GM21423 (cell line): ENCODE results near the gene TRIO.
"Not testable (repeated sequence)": the region's sequence is repeated elsewhere in the genome, so short reads cannot be mapped to it uniquely, and the experiment has no call there.

Source experiments
- ATAC-seq: cut with Tn5 transposase; IDR thresholded peaks from one replicate; pipeline ENCODE4 v1.9.1; 2021; ENCODE audit warnings: mild to moderate bottlenecking, moderate library complexity; ENCODE audit not compliant: unreplicated experiment

TRIO gene

DNA sequence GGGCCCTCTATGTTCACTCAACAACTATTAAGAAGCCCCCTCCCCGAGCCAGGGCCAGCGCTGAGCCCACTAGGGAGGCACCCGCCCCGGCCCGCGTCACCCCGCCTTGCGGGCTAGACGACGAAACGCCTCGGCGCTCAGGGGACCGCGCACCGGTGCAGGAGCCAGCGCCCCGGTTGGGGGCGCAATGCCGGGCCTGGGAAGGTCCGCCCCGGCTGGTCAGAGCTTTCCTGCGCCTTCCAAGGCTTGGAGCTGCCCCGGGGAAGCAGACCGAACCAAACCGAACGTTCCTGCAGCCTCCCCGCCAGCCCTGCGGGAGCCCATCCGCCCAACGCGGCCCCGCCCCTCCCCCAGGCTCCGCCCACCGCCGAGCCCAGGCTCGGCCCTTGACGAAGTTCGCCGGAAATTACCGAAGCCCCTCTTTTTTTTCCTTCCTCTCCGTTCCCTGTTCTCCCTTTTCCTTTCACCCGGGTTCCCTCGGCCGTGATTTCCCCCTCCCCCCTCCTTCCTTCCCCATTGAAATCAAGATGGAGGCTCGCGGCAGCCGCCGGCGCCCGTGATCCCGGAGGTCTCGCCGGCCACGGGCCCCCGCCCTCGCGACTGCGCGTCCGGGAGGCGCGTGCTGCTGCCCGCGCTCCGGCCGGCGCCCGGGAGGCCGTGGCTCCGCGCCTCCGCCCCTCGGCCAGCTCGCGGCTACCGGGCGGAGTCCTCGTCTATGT, at the start of gene TRIO:
TRIO (plus strand) TSS at position 516 of the 719 bp plus-strand sequence. CDS start 384 bp downstream, outside the sequence.
- peak; percentile 36 for ATAC-seq

DNA sequence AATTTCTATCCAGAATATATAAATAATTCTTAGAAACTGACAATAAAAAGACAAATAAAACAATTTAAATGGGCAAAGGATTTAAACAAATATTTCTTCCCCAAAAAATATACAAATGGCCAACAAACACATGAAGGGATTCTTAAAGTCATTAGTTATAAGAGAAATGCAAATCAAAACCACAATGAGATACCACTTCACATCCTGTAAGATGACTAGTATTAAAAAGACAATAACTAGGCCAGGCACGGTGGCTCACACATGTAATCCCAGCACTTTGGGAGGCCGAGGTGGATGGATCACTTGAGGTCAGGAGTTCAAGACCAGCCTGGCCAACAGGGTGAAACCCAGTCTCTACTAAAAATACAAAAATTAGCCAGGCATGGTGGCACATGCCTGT, 45.8 kb upstream of the TRIO start:
- ATAC-seq = not testable (repeated sequence)

DNA sequence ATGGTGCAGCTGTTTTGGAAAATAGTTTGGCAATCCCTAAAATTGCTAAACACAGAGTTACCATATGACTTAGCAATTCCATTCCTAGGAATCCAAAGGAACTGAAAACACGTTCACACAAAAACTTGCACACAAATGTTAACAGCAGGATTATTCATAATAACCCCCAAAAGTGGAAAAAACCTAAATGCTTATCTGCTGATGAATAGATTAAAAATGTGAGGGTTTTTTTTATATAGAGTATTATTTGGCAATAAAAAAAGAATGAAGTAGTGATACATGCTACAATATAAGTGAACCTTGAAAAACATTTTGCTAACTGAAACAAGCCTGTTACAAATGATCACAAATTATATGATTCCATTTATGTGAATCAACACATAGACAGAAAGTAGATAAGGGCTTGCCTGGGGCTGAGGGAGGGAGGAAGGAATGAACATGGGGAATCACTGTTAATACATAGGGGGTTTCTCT, 45.1 kb upstream of the TRIO start:
- ATAC-seq = no peak

DNA sequence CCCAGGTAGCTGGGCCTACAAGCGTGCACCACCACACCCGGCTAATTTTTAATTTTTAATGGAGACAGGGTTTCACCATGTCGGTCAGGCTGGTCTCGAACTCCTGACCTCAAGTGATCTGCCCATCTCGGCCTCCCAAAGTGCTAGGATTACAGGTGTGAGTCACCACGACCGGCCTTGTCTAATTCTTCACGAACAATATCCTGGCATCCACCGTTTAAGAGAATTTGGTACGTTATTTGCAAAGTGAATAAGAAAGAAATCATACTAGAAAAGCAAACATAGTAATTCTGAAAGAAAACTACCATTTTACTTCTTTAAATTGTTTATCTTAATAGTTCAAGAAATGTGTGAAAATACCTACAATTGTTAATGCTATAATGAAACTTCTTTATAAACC, 42.9 kb upstream of the TRIO start:
- ATAC-seq = no peak

DNA sequence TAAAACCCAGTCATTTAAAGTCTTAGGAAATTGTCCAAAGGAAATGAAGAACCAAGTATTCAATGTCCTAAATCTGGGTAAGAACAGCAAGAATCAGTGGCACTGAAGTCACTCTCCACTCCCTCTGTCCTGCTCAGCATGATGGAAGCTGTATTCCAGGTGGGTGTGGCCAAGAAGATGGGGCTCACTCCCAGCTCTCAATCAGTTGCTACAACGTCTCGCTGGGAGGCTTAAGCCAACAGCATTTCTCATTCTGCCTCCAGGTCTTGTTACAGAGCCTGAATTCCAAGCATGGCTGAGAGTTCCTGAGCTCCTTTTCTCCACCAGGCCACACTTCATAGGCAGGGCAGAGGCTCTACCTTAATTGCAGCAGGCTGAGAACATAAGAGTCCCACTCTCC, 41.2 kb upstream of the TRIO start:
- ATAC-seq = no peak

DNA sequence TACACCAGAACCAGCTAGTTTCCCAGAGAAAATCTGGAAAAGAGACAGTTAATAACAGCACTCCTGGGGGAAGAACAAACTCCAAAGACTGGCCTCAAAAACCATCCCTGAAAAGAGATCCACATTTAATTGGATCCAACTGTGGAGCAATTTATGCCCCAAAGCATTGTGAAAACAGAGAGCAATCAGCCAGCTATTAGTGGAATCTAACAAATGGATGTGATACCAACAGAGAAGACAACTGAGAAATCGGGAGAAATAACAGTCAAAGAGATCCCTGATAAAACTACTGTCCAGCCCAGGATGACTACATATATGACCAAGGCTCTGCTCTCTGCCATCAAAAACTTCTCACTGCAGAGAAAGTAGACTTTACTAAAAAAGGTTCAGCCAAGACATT, 40.5 kb upstream of the TRIO start:
- ATAC-seq = no peak

DNA sequence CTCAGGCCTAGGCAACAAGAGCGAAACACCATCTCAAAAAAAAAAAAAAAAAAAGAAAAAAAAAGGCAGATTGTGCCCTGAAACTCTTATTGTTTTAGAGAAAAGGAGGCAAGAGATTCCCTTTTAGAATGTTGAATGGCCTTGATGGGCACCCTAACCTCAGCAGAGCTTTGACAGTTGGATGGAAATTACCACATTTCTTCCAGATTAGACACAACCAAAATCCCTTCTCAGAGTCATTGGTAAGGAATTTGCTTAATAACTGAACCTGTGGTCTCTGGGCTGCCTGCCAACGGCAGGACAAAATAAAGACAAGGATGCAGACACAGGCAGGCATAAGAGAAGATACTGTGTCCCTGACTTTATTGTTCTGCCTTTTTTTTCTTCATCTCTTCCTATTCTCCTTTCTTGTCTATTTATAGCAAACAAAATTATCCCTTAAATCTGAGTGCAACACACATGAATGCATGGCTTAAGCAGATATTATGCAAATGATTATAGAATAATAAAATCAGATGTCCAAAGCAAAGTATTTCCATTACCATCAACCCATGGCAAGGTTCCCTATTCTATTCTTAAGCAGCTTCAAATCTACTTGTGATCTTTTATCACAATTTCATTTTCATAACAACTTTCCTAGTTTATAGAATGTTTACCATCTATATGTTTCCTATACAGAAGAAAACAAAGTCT, 37.3 kb upstream of the TRIO start:
- no peak for ATAC-seq

DNA sequence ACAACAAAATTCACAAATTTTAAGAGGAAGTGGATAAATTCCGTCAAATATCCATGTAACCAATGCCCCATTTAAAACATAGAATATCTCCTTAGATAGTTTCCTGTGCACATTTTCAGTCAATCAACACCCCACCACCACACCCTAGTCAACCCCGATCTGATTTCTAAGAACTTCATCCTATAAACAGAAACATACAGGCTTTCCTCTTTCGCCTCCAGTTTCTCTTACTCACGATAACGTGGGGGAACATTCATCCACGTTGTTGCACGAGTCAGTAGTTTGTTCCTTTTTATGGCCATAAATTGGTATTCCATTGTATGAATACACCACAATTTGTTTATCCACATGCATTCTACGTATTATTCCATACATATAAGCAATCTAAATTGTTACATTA, 35.6 kb upstream of the TRIO start:
- no peak for ATAC-seq

DNA sequence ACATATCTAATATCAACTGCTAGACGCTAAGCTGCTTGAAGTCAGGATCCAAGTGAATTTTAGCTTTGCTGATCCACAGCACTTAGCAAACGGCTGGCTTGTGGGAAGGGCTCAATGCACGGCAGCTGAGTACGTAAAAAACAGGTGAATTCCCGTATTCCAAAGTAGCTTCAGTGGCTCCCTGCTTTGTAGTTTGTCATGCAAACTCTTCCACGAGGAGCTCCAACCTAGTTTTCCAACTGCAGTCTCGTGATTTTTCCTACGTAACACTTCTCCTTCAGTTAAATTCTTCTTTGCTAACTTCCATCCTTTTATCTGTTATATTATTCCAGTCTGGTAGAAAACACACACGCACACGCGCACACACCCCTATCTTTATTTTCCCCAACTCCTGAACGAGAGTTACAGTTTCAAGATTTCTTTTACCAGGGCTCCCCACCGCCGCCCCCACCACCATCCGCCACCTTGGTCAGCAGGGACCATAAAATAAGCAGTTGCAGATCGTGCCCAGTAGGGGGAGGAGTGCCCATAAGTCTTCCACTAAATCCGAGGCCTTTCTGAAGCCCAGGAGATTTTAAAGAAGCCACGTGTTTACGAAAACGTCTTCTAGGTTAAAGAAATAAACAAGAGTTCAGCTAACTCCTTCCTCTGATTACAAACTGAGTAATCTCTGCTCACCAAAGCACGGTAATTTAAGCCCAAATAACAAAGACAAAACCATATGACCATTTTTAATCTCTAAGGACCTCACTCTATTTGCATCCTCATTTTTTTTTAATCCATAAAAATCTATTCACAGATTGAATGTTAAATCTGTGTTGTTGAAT, 34.8 kb upstream of the TRIO start:
- peak; percentile 78 for ATAC-seq

DNA sequence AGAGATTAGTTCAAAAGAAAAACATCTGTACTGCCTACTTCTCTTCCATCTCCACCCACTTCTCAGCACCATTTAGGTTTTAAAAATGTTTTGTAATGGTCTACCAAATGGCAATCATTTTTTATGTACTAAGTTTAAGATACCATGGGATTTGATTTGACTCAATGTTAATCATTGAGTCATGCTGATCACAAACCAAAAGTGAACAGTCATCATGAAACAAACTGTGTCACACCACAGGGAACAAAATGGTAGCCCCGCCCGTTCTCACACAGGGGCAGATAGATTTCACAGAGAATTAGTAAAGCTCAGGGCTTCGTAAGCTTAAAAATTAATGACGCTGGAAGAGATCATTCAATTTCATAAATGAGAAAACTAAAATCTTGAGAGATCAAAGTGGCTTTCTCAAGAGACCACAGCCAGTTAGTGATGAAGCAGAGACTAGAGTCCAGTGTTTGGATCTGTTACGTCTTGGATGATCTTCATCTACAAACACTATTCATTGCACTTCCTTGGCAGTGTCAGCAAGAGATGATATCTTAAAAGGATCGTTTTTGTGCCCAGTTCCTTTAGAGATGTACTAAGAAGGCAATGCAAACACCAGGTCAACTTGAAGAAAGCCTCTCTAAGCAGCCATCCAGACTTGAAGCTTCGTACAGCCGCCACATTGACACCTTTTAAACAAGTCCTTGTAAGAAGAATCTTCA, 33.9 kb upstream of the TRIO start:
- peak; percentile 89 for ATAC-seq

DNA sequence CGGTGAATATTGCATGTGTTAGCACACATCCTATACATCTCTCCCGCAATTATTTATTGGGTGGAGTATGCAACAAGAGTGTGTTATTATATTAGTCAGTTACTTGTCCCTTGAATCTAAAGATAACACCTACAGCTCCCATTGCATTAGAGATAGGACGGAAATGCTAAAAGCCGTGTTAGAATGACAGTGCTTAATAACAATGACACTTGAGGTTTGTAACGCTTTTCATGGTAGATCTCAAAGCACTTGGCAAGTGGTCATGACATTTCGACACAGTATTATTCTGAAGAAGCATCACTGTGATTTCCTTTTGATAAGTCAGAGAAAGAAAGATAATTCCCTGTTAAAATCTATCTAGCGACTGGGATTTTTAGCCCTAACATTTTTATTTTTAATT, 33.4 kb upstream of the TRIO start:
- no peak for ATAC-seq

DNA sequence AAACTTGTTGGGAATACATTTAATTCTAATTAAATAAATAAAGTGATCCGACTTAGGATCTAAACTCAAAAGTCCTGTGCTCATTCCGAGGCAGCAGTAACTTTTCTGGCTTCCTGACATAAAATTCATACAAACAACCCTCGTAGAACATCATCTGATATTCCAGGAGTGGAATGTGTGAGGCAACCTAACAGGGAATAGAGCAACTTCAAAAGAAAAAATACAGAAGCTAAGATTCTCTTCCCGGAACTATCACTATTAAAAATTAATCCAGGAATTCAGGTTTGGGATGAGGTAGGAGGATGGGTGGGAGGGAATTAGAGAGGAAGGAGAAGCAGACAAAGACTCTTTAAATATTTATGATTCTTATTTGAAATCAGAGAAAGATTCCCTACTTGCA, 32.9 kb upstream of the TRIO start:
- no peak for ATAC-seq

DNA sequence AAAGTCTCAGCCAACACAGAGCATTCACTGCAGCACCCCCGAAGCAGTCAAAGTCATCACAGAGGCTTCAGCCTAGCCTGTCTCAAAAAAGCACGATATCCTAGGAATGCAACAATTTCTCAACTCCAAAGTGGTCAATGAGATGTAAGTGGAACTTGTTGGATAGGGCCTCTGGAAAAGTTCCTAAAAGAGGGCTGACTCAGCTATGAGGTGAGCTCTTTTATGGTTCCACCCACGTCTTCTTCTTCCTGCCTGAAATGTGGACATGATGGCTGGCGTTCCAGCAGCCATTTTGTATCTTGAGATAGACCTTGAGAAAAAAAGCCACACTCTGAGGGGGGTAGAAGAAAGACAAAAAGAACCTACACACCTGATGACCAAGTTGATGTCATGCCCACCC, 32.5 kb upstream of the TRIO start:
- no peak for ATAC-seq

DNA sequence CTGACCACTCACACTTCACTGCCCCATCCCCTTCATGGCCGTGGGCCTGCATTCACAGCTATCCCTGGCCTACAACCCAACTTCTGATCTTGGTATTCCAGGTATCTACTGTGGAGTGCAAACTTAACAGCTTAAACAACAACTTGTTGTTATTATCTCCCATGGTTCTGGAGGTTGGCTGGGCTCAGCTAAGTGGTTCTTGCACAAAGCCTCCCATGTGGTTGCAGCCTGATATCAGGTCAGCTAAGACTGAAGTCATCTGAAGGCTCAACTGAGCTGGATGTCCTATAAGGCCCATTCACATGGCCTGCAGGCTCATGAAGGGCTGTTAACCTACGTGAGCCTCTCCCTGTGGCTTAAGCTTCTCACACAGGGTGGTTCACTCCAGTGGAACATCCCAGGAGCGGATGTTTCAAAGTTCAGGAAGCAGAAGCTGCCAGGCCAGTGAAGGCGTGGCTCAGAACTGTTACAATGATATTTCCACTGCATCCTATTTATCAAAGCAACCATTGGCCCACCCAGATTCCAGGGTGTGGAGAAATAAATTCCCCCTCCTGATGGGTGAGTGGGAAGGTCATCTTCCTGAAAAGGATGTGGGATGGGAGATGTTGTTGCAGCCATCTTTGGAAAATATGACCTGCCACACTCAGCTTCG, 30.0 kb upstream of the TRIO start:
- ATAC-seq = no peak

DNA sequence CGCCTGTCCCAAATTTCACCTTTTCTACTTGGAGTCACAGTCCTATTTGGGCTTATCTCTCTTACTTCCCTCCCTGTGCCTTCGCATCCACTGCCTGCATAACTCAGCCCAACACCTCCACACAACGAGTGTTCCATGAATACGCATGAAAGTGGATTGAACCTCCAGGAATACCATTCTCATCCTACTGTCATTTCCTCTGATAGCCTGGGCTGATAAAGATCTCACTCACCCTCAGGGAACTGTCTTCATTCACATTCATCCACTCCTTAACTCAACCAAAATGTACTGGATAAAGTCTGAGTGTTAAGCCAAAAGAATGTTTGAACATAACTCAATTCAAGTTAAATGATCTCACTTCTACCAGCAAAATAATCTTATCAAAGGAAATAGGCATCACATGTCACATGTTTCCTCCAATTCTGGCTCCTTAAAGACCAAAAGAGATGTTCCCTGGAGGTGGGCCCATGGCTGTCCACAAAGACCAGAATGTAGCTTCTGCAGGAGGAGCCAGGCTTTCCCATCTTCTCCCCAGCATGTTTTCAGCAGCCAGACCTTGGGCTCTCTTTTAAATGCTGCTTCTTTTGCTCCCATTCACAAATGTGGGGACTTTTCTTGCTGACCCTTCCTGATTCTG, 28.4 kb upstream of the TRIO start:
- ATAC-seq = no peak

DNA sequence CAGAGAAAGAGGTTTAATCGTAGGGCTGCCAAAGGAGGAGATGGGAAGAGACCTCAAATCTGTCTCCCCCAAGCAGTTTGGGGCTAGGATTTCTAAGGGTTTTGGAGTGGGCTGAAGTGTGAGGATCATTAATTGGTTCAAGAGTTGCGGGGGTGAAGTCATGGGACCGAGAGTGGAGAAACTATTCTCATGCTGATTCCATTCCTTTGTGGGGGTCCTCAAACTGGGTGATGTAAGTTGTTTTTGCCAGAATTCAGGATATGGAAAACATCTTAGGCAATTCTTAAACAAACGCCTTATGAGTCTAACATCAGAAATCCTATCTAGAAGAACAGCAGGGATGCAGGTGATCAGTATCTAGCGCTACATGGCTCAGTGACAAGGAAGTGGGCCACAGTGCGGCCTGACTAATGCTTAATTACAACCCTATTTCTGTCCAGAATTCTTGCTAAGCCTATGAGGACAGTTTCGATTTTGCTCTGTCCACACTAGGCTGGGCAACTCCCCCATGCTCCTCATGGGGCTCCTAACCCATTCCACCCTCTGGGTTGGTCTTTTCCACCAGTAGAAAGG, 27.7 kb upstream of the TRIO start:
- ATAC-seq = no peak

DNA sequence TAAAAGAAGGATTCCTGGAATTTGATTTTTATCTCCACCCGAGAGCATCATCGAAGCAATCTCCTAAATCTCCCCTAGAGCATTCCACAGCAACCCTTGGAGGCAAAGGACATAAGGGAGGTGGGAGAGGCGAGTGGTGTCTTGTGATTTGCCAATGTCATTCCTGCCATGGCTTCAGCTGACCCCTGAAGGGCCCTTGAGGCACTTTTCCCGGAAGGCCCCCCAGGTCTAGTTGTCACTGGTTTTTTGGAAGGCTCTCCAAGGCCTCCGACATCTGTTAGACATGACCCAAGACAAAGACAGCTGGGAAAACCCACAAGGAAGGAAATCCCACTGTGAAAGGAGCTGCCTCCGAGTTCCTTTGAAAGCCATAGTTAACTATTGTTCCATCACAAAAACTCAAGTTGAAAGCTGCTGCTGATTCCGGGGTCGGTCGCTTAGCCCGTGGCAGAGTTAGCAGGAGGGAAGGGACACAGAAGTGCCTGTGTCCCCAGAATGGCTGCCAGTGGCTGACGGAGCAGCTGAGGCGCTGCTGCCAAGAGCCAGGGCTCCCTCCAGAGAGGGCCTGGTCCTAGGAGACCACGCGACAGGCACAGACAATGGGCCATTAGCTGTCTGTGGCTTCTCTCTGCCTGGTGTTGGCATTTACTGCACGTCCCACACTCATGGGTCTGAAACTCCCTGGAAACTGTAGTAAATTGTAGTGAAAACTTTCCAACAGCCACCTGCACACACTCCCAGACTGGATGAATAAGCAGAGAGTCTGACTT, 24.4 kb upstream of the TRIO start:
- ATAC-seq = no peak

DNA sequence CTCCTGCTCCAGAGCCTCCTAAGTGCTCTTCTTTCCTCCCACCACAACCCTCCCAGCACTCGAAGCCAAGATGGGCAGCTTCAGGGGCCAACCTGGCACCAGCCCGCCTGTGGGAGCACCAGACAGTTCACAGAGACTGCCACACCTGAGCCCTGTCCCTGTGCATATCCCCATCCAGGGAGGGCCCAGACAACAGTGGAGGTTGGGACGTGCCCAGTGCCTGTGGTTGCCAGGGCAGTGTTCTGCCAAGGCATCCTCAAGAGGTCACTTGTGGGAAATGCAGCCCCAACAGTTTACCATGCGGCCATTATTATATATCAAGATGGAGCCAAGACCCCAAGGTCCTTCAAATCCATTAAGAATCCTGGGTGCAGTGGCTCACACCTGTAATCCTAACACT, 23.0 kb upstream of the TRIO start:
- ATAC-seq = no peak

DNA sequence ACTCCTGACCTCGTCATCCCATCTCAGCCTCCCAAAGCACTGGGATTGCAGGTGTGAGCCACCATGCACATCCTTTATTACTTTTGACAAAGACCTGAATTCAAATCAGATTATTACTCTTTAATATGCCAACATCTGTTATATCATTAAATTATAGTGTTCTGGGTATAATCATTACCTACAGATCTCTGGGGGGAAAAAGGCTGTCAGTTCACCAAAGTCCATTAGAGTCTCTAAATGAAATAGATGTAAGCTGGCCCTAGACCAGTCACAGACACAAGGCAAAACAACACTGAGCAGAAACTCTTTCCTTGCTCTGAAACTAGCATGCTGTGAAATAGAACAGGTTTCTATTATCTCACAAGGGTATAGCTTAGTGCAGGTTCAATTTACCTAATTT, 21.6 kb upstream of the TRIO start:
- no peak for ATAC-seq
